ENCODE measurements around the gene PRDM15.

PRDM15 gene

GRCh38 chr21:41805643-41806042 is 73.5 kb downstream of the PRDM15 start:
- H3K9me3 Mint-ChIP-seq, result peaks cover 9% of the 10 kb centered on the region
- H3K36me3 Mint-ChIP-seq (ENCODE audit: low read depth), result peaks cover 80% of the 10 kb centered on the region
- H3K27me3 Mint-ChIP-seq, result no peaks in the 10 kb centered on the region
- no peak overlapping the region for H3K27ac Mint-ChIP-seq
- H3K4me3 Mint-ChIP-seq, result no peak overlapping the region
- peaks cover 23% of the 10 kb centered on the region for H3K4me1 Mint-ChIP-seq (ENCODE audit: low read depth)
- intact Hi-C loops (cut with micrococcal nuclease), result no loop called here

GRCh38 chr21:41805038-41805437 is 74.1 kb downstream of the PRDM15 start:
- Mint-ChIP-seq H3K27me3 (no peaks in the 10 kb centered on the region), H3K27ac (no peak overlapping the region)
- intact Hi-C loops (cut with micrococcal nuclease), result no loop called here

GRCh38 chr21:41804381-41804780 is 74.8 kb downstream of the PRDM15 start:
- Mint-ChIP-seq H3K4me1 (ENCODE audit: low read depth) (peaks cover 24% of the 10 kb centered on the region), H3K27me3 (no peaks in the 10 kb centered on the region), H3K36me3 (ENCODE audit: low read depth) (peaks cover 80% of the 10 kb centered on the region), H3K9me3 (peaks cover 9% of the 10 kb centered on the region), H3K27ac (no peak overlapping the region), H3K4me3 (no peak overlapping the region)
- intact Hi-C loops (cut with micrococcal nuclease), result no loop called here

More at GRCh38 chr21:41805038-41805437, 74.1 kb downstream of the PRDM15 start:
- H3K36me3 Mint-ChIP-seq (ENCODE audit: low read depth), result peaks cover 80% of the 10 kb centered on the region
- peaks cover 24% of the 10 kb centered on the region for H3K4me1 Mint-ChIP-seq (ENCODE audit: low read depth)
- peaks cover 9% of the 10 kb centered on the region for H3K9me3 Mint-ChIP-seq
- H3K4me3 Mint-ChIP-seq, result no peak overlapping the region

- intact Hi-C loops (cut with micrococcal nuclease), result no loop called here
- Mint-ChIP-seq H3K27me3 (no peaks in the 10 kb centered on the region), H3K27ac (no peak overlapping the region), H3K4me3 (no peak overlapping the region), H3K4me1 (ENCODE audit: low read depth) (peaks cover 24% of the 10 kb centered on the region), H3K9me3 (peaks cover 9% of the 10 kb centered on the region), H3K36me3 (ENCODE audit: low read depth) (peaks cover 77% of the 10 kb centered on the region)
Measured at GRCh38 chr21:41803316-41803715, 75.8 kb downstream of the PRDM15 start.

GRCh38 chr21:41802684-41803083 is 76.5 kb downstream of the PRDM15 start:
- Mint-ChIP-seq H3K4me1 (ENCODE audit: low read depth) (peaks cover 24% of the 10 kb centered on the region), H3K9me3 (peaks cover 9% of the 10 kb centered on the region), H3K4me3 (peak overlapping the region; percentile 55), H3K36me3 (ENCODE audit: low read depth) (peaks cover 77% of the 10 kb centered on the region), H3K27ac (peak overlapping the region; percentile 66), H3K27me3 (no peaks in the 10 kb centered on the region)
- intact Hi-C loops (cut with micrococcal nuclease), result no loop called here

GRCh38 chr21:41802198-41802584 is 77.0 kb downstream of the PRDM15 start:
- Mint-ChIP-seq H3K36me3 (ENCODE audit: low read depth) (peaks cover 73% of the 10 kb centered on the region), H3K27ac (peak overlapping the region; percentile 66), H3K4me1 (ENCODE audit: low read depth) (peaks cover 24% of the 10 kb centered on the region), H3K27me3 (no peaks in the 10 kb centered on the region), H3K9me3 (peaks cover 9% of the 10 kb centered on the region), H3K4me3 (peak overlapping the region; percentile 55)
- intact Hi-C loops (cut with micrococcal nuclease), result no loop called here

- peaks cover 24% of the 10 kb centered on the region for H3K4me1 Mint-ChIP-seq (ENCODE audit: low read depth)
- H3K4me3 Mint-ChIP-seq, result peak overlapping the region; percentile 55
- intact Hi-C loops (cut with micrococcal nuclease), result no loop called here
- no peaks in the 10 kb centered on the region for H3K27me3 Mint-ChIP-seq
- H3K9me3 Mint-ChIP-seq, result peaks cover 4% of the 10 kb centered on the region
- H3K36me3 Mint-ChIP-seq (ENCODE audit: low read depth), result peaks cover 68% of the 10 kb centered on the region
- peak overlapping the region; percentile 66 for H3K27ac Mint-ChIP-seq
Measured at GRCh38 chr21:41801321-41802197, 77.6 kb downstream of the PRDM15 start.

GRCh38 chr21:41800425-41801320 is 78.5 kb downstream of the PRDM15 start:
- peaks cover 24% of the 10 kb centered on the region for H3K4me1 Mint-ChIP-seq (ENCODE audit: low read depth)
- peak overlapping the region; percentile 66 for H3K27ac Mint-ChIP-seq
- no peak overlapping the region for H3K4me3 Mint-ChIP-seq
- H3K36me3 Mint-ChIP-seq (ENCODE audit: low read depth), result peaks cover 66% of the 10 kb centered on the region
- H3K9me3 Mint-ChIP-seq, result no peaks in the 10 kb centered on the region
- intact Hi-C loops (cut with micrococcal nuclease), result no loop called here
- H3K27me3 Mint-ChIP-seq, result no peaks in the 10 kb centered on the region

GRCh38 chr21:41799763-41800162 is 79.4 kb downstream of the PRDM15 start:
- Mint-ChIP-seq H3K4me1 (ENCODE audit: low read depth) (peaks cover 24% of the 10 kb centered on the region), H3K4me3 (no peak overlapping the region), H3K36me3 (ENCODE audit: low read depth) (peaks cover 63% of the 10 kb centered on the region), H3K27me3 (peaks cover 2% of the 10 kb centered on the region), H3K9me3 (no peaks in the 10 kb centered on the region), H3K27ac (no peak overlapping the region)
- intact Hi-C loops (cut with micrococcal nuclease), result no loop called here

- intact Hi-C loops (cut with micrococcal nuclease), result no loop called here
- peaks cover 52% of the 10 kb centered on the region for H3K36me3 Mint-ChIP-seq (ENCODE audit: low read depth)
- no peak overlapping the region for H3K4me3 Mint-ChIP-seq
- peaks cover 24% of the 10 kb centered on the region for H3K4me1 Mint-ChIP-seq (ENCODE audit: low read depth)
- H3K9me3 Mint-ChIP-seq, result peaks cover 6% of the 10 kb centered on the region
- H3K27ac Mint-ChIP-seq, result no peak overlapping the region
- H3K27me3 Mint-ChIP-seq, result peaks cover 10% of the 10 kb centered on the region
Measured at GRCh38 chr21:41798326-41798725, 80.8 kb downstream of the PRDM15 start.

GRCh38 chr21:41796476-41797080 is 82.6 kb downstream of the PRDM15 start:
- H3K36me3 Mint-ChIP-seq (ENCODE audit: low read depth), result peaks cover 37% of the 10 kb centered on the region
- no peak overlapping the region for H3K27ac Mint-ChIP-seq
- H3K4me1 Mint-ChIP-seq (ENCODE audit: low read depth), result peaks cover 11% of the 10 kb centered on the region
- intact Hi-C loops (cut with micrococcal nuclease), result no loop called here
- H3K27me3 Mint-ChIP-seq, result peaks cover 18% of the 10 kb centered on the region
- no peak overlapping the region for H3K4me3 Mint-ChIP-seq
- H3K9me3 Mint-ChIP-seq, result peaks cover 23% of the 10 kb centered on the region

- peaks cover 28% of the 10 kb centered on the region for H3K36me3 Mint-ChIP-seq (ENCODE audit: low read depth)
- peaks cover 24% of the 10 kb centered on the region for H3K9me3 Mint-ChIP-seq
- no peak overlapping the region for H3K4me3 Mint-ChIP-seq
- H3K27ac Mint-ChIP-seq, result no peak overlapping the region
- peaks cover 20% of the 10 kb centered on the region for H3K27me3 Mint-ChIP-seq
- intact Hi-C loops (cut with micrococcal nuclease), result no loop called here
- peaks cover 2% of the 10 kb centered on the region for H3K4me1 Mint-ChIP-seq (ENCODE audit: low read depth)
Measured at GRCh38 chr21:41795726-41796125, 83.4 kb downstream of the PRDM15 start.

- Mint-ChIP-seq H3K4me1 (ENCODE audit: low read depth) (no peaks in the 10 kb centered on the region), H3K4me3 (no peak overlapping the region), H3K36me3 (ENCODE audit: low read depth) (peaks cover 17% of the 10 kb centered on the region), H3K27me3 (peaks cover 22% of the 10 kb centered on the region), H3K9me3 (peaks cover 24% of the 10 kb centered on the region), H3K27ac (no peak overlapping the region)
- intact Hi-C loops (cut with micrococcal nuclease), result no loop called here
Measured at GRCh38 chr21:41794600-41794999, 84.5 kb downstream of the PRDM15 start.

GRCh38 chr21:41792711-41793110 is 86.4 kb downstream of the PRDM15 start:
- H3K36me3 Mint-ChIP-seq (ENCODE audit: low read depth), result peaks cover 1% of the 10 kb centered on the region
- peaks cover 24% of the 10 kb centered on the region for H3K9me3 Mint-ChIP-seq
- no peak overlapping the region for H3K27ac Mint-ChIP-seq
- H3K4me1 Mint-ChIP-seq (ENCODE audit: low read depth), result no peaks in the 10 kb centered on the region
- intact Hi-C loops (cut with micrococcal nuclease), result no loop called here
- peaks cover 29% of the 10 kb centered on the region for H3K27me3 Mint-ChIP-seq
- no peak overlapping the region for H3K4me3 Mint-ChIP-seq
